MM.1S (cell line): ENCODE results near the gene CD300LB.

Source experiments
- DNase-seq: peaks from one replicate; pipeline ENCODE4 v3.0.0-alpha.2; 2015
- H2AFZ ChIP-seq: fragments of 300-600 bp; sonication (generic); 2 replicates; pipeline ENCODE4 v1.6.0; 2016; ENCODE audit warnings: antibody characterized with exemption, low read length
- H3F3A ChIP-seq: fragments of 300-600 bp; sonication (generic); 2 replicates; pipeline ENCODE4 v1.6.1; 2016; ENCODE audit warnings: mild to moderate bottlenecking, antibody characterized with exemption, low read length, moderate library complexity, mixed read lengths; ENCODE audit not compliant: insufficient read depth
- H3K27ac ChIP-seq: fragments of 300-600 bp; sonication (generic); 2 replicates; pipeline ENCODE4 v1.5.1; 2016; ENCODE audit warnings: mild to moderate bottlenecking, low read length
- H3K27me3 ChIP-seq: fragments of 300-600 bp; sonication (generic); replicated peaks from 2 replicates; pipeline ENCODE4 v1.6.0; 2016; ENCODE audit warnings: low read length; ENCODE audit not compliant: insufficient read depth
- H3K36me3 ChIP-seq: fragments of 300-600 bp; sonication (generic); replicated peaks from 2 replicates; pipeline ENCODE4 v1.6.1; 2016; ENCODE audit warnings: mild to moderate bottlenecking, low read length, mixed read lengths; ENCODE audit not compliant: insufficient read depth
- H3K4me1 ChIP-seq: fragments of 300-600 bp; sonication (generic); 2 replicates; pipeline ENCODE4 v1.6.1; 2016; ENCODE audit warnings: low read length, mixed read lengths
- H3K4me2 ChIP-seq: fragments of 300-600 bp; sonication (generic); 2 replicates; pipeline ENCODE4 v1.6.0; 2016; ENCODE audit warnings: low read depth, low read length
- H3K4me3 ChIP-seq: fragments of 300-600 bp; sonication (generic); 2 replicates; pipeline ENCODE4 v1.5.1; 2016; ENCODE audit warnings: low read length, mixed read lengths
- H3K79me2 ChIP-seq: fragments of 300-600 bp; sonication (generic); 2 replicates; pipeline ENCODE4 v1.6.1; 2016; ENCODE audit warnings: mixed run types, low read length, mixed read lengths
- H3K9ac ChIP-seq: fragments of 300-600 bp; sonication (generic); 2 replicates; pipeline ENCODE4 v1.6.1; 2016; ENCODE audit warnings: low read length, mixed read lengths
- H3K9me2 ChIP-seq: fragments of 300-600 bp; sonication (generic); replicated peaks from 2 replicates; pipeline ENCODE4 v1.6.1; 2016; ENCODE audit warnings: mild to moderate bottlenecking, low read length, mixed read lengths; ENCODE audit not compliant: insufficient read depth
- H3K9me3 ChIP-seq: fragments of 300-600 bp; sonication (generic); replicated peaks from 2 replicates; pipeline ENCODE4 v1.6.1; 2016; ENCODE audit warnings: mild to moderate bottlenecking, low read length, mixed read lengths; ENCODE audit not compliant: insufficient read depth
- H4K20me1 ChIP-seq: fragments of 300-600 bp; sonication (generic); 2 replicates; pipeline ENCODE4 v1.6.1; 2016; ENCODE audit warnings: mild to moderate bottlenecking, low read length, moderate library complexity, mixed read lengths; ENCODE audit not compliant: insufficient read depth
- EZH2 ChIP-seq: fragments of 300-600 bp; sonication (generic); optimal IDR thresholded peaks from 2 replicates; pipeline ENCODE3; 2017; ENCODE audit warnings: low read depth, mild to moderate bottlenecking, antibody characterized with exemption, low read length, mixed read lengths
- EZH2phosphoT487 ChIP-seq: fragments of 300-600 bp; sonication (generic); IDR thresholded peaks from 2 replicates; pipeline ENCODE4 v1.6.1; 2018; ENCODE audit warnings: antibody characterized with exemption, low read length
- TF ChIP-seq, protein P1 (sequence below): fragments of 300-600 bp; sonication (generic); IDR thresholded peaks from 2 replicates; pipeline ENCODE4 v1.5.1; 2016; ENCODE audit warnings: antibody characterized with exemption, low read length, mixed read lengths

The CD300LB gene

GRCh38 chr17:74474043-74474792 lies 57.1 kb downstream of the CD300LB start:
- peak; percentile 43 for DNase-seq
- H3K27ac ChIP-seq, result peak overlapping the region; percentile 92
- no peak overlapping the region for H2AFZ ChIP-seq

DNA sequence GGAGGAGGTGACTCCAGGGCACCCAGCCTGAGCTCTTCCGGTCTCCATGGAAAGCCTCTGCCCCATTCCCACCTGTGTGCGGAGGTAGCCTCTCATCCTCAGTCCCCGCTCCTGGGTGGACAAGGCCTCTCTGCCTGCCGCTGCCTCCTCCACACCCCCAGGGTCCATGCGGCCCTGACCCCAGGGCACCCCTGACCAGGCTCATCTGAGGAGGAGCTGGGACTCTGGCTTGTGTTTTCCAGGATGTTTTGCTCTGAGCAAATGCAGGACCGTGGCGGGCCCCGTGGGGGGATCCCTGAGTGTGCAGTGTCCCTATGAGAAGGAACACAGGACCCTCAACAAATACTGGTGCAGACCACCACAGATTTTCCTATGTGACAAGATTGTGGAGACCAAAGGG lies 58.0 kb downstream of the CD300LB start:
- Histone ChIP-seq H3K4me3 (no peak overlapping the region), H3K4me1 (peaks cover 6% of the 10 kb centered on the region), H3K27ac (peak overlapping the region; percentile 92; the same call in 1 of the 2 replicates), H3F3A (no peaks in the 10 kb centered on the region), H3K27me3 (no peaks in the 10 kb centered on the region), H3K9me3 (no peaks in the 10 kb centered on the region), H3K79me2 (peaks cover 26% of the 10 kb centered on the region), H3K36me3 (no peaks in the 10 kb centered on the region), H4K20me1 (no peaks in the 10 kb centered on the region), H3K9me2 (no peaks in the 10 kb centered on the region), H3K9ac (no peak overlapping the region), H2AFZ (no peak overlapping the region), H3K4me2 (peak overlapping the region; percentile 43; the same call in 1 of the 2 replicates)
- DNase-seq, result no peak
- TF ChIP-seq EZH2phosphoT487, result no peak
- TF ChIP-seq, protein P1, sequence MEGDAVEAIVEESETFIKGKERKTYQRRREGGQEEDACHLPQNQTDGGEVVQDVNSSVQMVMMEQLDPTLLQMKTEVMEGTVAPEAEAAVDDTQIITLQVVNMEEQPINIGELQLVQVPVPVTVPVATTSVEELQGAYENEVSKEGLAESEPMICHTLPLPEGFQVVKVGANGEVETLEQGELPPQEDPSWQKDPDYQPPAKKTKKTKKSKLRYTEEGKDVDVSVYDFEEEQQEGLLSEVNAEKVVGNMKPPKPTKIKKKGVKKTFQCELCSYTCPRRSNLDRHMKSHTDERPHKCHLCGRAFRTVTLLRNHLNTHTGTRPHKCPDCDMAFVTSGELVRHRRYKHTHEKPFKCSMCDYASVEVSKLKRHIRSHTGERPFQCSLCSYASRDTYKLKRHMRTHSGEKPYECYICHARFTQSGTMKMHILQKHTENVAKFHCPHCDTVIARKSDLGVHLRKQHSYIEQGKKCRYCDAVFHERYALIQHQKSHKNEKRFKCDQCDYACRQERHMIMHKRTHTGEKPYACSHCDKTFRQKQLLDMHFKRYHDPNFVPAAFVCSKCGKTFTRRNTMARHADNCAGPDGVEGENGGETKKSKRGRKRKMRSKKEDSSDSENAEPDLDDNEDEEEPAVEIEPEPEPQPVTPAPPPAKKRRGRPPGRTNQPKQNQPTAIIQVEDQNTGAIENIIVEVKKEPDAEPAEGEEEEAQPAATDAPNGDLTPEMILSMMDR, result no peak
- TF ChIP-seq EZH2, result no peak

More at GRCh38 chr17:74474043-74474792, 57.1 kb downstream of the CD300LB start:
- no peaks in the 10 kb centered on the region for H3K9me3 ChIP-seq
- no peak overlapping the region for H3K4me3 ChIP-seq
- peaks cover 19% of the 10 kb centered on the region; the same call in 1 of the 2 replicates for H3K79me2 ChIP-seq
- peaks cover 14% of the 10 kb centered on the region for H3K4me1 ChIP-seq
- no peaks in the 10 kb centered on the region for H4K20me1 ChIP-seq
- no peaks in the 10 kb centered on the region for H3F3A ChIP-seq
- TF ChIP-seq, protein P1, result no peak
- no peak for TF ChIP-seq EZH2phosphoT487
- no peak for TF ChIP-seq EZH2
- peak overlapping the region; percentile 40; the same call in 1 of the 2 replicates for H3K9ac ChIP-seq
- no peaks in the 10 kb centered on the region for H3K36me3 ChIP-seq
- H3K4me2 ChIP-seq, result peak overlapping the region; percentile 43
- no peaks in the 10 kb centered on the region for H3K27me3 ChIP-seq
- H3K9me2 ChIP-seq, result no peaks in the 10 kb centered on the region

GRCh38 chr17:74472890-74473289 lies 58.4 kb downstream of the CD300LB start:
- no peaks in the 10 kb centered on the region for H3K9me2 ChIP-seq
- H3K36me3 ChIP-seq, result no peaks in the 10 kb centered on the region
- H3K4me3 ChIP-seq, result no peak overlapping the region
- no peaks in the 10 kb centered on the region for H4K20me1 ChIP-seq
- peaks cover 4% of the 10 kb centered on the region for H3K4me1 ChIP-seq
- H3K9ac ChIP-seq, result no peak overlapping the region
- peak overlapping the region; percentile 92; the same call in 1 of the 2 replicates for H3K27ac ChIP-seq
- TF ChIP-seq, protein P1, result no peak
- TF ChIP-seq EZH2phosphoT487, result no peak
- TF ChIP-seq EZH2, result no peak
- H2AFZ ChIP-seq, result no peak overlapping the region
- no peak for DNase-seq
- H3F3A ChIP-seq, result no peaks in the 10 kb centered on the region
- H3K9me3 ChIP-seq, result no peaks in the 10 kb centered on the region
- peaks cover 27% of the 10 kb centered on the region for H3K79me2 ChIP-seq
- H3K4me2 ChIP-seq, result no peak overlapping the region
- H3K27me3 ChIP-seq, result no peaks in the 10 kb centered on the region
